ENCODE data around the gene ELAVL4. TPM values are rescaled to one million over a fixed set of nuclear protein-coding genes. Genes with fewer than 3 reads are reported as not detected.

Gene ELAVL4
- total and polyA plus RNA-seq, 9 of the 15 experiments (the other 6 are each of a cell fraction or from before 2014, with no cell fraction given) = not detected

GRCh38 chr1:50091068-50091467 lies 17.7 kb upstream of the ELAVL4 start:
- H3K27me3 ChIP-seq (ENCODE audit: control insufficient read depth in 2 of 2, insufficient read depth in 2 of 2, low read length in 2 of 2) = no peaks in the 10 kb centered on the region
- H2AFZ ChIP-seq (ENCODE audit: low read depth, low read length) = no peak overlapping the region
- ChIA-PET POLR2A (interaction anchor here (0.7 kb wide), 1 partner anchor 104 kb away, joined by 3 read pairs; no protein-coding TSS in a partner anchor), CTCF (ENCODE audit: low intra/inter-chr PET ratio) (no interaction called here)
- BruUV-seq (replicated peaks) = no TSS peak
- in situ Hi-C loops (cut with MboI) = no loop called here
- no peaks in the 10 kb centered on the region for H4K20me1 ChIP-seq (replicated peaks; ENCODE audit: control insufficient read depth, insufficient read depth, low read length)
- H3K9me3 ChIP-seq (replicated peaks; ENCODE audit: control insufficient read depth, insufficient read depth, low read depth, low read length) = no peaks in the 10 kb centered on the region
- TF ChIP-seq WHSC1 (IDR thresholded peaks at IDR 0.05; ENCODE audit: low read length) (no peak), CHD1 (IDR thresholded peaks at IDR 0.05; ENCODE audit: low read length) (no peak), TRIM28 (IDR thresholded peaks at IDR 0.05) (no peak), KLF13 (tag; IDR thresholded peaks at IDR 0.05; ENCODE audit: borderline replicate concordance, low read depth) (no peak), BDP1 (IDR thresholded peaks at IDR 0.05; ENCODE audit: insufficient read depth, insufficient read length) (no peak), XRCC5 (IDR thresholded peaks at IDR 0.05; ENCODE audit: low read depth, low read length) (no peak), FOXP4 (CRISPR knock-in tag; IDR thresholded peaks at IDR 0.05; ENCODE audit: borderline replicate concordance) (no peak), GTF2F1 (IDR thresholded peaks at IDR 0.05; ENCODE audit: low read depth, low read length) (no peak), MCM2 (IDR thresholded peaks at IDR 0.05; ENCODE audit: low read depth) (no peak), SMAD1 (IDR thresholded peaks at IDR 0.05; ENCODE audit: low read depth, low read length, partially characterized antibody) (no peak), NFIC (IDR thresholded peaks at IDR 0.05) (no peak), COPS2 (conservative IDR thresholded peaks at IDR 0.05) (no peak), PRMT5 (CRISPR knock-in tag; IDR thresholded peaks at IDR 0.05) (no peak), ZNF311 (CRISPR knock-in tag; IDR thresholded peaks at IDR 0.05) (no peak), ETV1 (tag; conservative IDR thresholded peaks at IDR 0.05; ENCODE audit: low read depth) (no peak), PHF21A (IDR thresholded peaks at IDR 0.05; ENCODE audit: borderline replicate concordance, low read depth) (no peak)
- TF ChIP-seq, protein P1, sequence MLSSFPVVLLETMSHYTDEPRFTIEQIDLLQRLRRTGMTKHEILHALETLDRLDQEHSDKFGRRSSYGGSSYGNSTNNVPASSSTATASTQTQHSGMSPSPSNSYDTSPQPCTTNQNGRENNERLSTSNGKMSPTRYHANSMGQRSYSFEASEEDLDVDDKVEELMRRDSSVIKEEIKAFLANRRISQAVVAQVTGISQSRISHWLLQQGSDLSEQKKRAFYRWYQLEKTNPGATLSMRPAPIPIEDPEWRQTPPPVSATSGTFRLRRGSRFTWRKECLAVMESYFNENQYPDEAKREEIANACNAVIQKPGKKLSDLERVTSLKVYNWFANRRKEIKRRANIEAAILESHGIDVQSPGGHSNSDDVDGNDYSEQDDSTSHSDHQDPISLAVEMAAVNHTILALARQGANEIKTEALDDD (IDR thresholded peaks at IDR 0.05) = no peak
- H3K4me3 ChIP-seq = no peak overlapping the region
- no peak for ATAC-seq
- H3K9me1 ChIP-seq (ENCODE audit: control insufficient read depth, insufficient read depth, low read length) = no peaks in the 10 kb centered on the region
- 1% methylated on average over 9 of the region's 9 CpGs for WGBS (ENCODE audit: insufficient coverage, low coverage, missing lambda C conversion rate)
- no peaks in the 10 kb centered on the region for H3K4me1 ChIP-seq (replicated peaks in 1 of 2; ENCODE audit: control insufficient read depth in 2 of 2, insufficient read depth in 2 of 2, low read length in 2 of 2)
- H3K4me2 ChIP-seq (ENCODE audit: insufficient read depth, low read length) = no peak overlapping the region
- H3K9ac ChIP-seq (ENCODE audit: insufficient read depth in 1 of 2, low read depth in 2 of 2, low read length in 2 of 2) = no peak overlapping the region
- intact Hi-C loops (cut with micrococcal nuclease) = loop anchor here (10.0 kb wide), 1 partner anchor 244 kb away; no protein-coding TSS in a partner anchor
- no peaks in the 10 kb centered on the region for H3K36me3 ChIP-seq (ENCODE audit: control insufficient read depth, insufficient read depth, low read length)
- H3K79me2 ChIP-seq (ENCODE audit: control insufficient read depth, insufficient read depth, low read length) = no peaks in the 10 kb centered on the region
- H3K27ac ChIP-seq (ENCODE audit: extremely low read depth, low read depth, low read length) = no peak overlapping the region
- no peak for FAIRE-seq
- DNase-seq (ENCODE audit: extremely low read depth in 1 of 4, low spot score in 3 of 4) = no peak
